ENCODE data around the gene LLPH.

- TF ChIP-seq GATA3 (IDR thresholded peaks at IDR 0.05; ENCODE audit: low read depth, low read length), result no peak
- TF ChIP-seq GATA2 (IDR thresholded peaks at IDR 0.05; ENCODE audit: low read depth, low read length), result no peak
These were observed 21.5 kb downstream of the LLPH start for GRCh38 chr12:66109056-66109455.

Measured in SH-SY5Y (cell line).